ENCODE measurements around the gene GLIS1. TPM values are rescaled to one million over a fixed set of nuclear protein-coding genes. Genes with fewer than 3 reads are reported as not detected.

The GLIS1 gene
- total and polyA plus RNA-seq, 8 donors: 0.06 to 0.26 (median 0.13) TPM; not detected in 4

- ATAC-seq (no peak), DNase-seq (no peak), FAIRE-seq (no peak)
- no peaks in the 10 kb centered on the region for H3K36me3 ChIP-seq
- H3K4me1 ChIP-seq: no peaks in the 10 kb centered on the region
- intact Hi-C loops (cut with DNase I): no loop called here
- no peaks in the 10 kb centered on the region for H3K9me3 ChIP-seq
- H3K27ac ChIP-seq: no peak overlapping the region
- TF ChIP-seq CTCF (IDR thresholded peaks at IDR 0.05): no peak
- no peak overlapping the region for H3K4me3 ChIP-seq
- no peaks in the 10 kb centered on the region for H3K27me3 ChIP-seq
- 62 to 81% methylated on average over 3 of the region's 3 CpGs for WGBS, 2 donors
Observed at GRCh38 chr1:53458634-53459033, 280.3 kb downstream of the GLIS1 start.

Other genes with a start within 250 kb of the GLIS1 start
- 1 to 10 TPM; 1.6 to 7.4 (median 4.7) TPM for gene NDC1, start 99.1 kb upstream of the GLIS1 start, total RNA-seq
- gene NDC1, start 99.1 kb upstream of the GLIS1 start, polyA plus RNA-seq: 1 to 10 TPM; 1.8 to 3.5 TPM
- gene YIPF1, start 150.6 kb upstream of the GLIS1 start, total RNA-seq: 10 to 100 TPM in 4 of 6 donors, 1 to 10 TPM in 2; 5.6 to 17.7 (median 10.9) TPM
- 10 to 100 TPM; 10.5 to 16.6 TPM for gene YIPF1, start 150.6 kb upstream of the GLIS1 start, polyA plus RNA-seq
- gene DIO1, start 155.0 kb upstream of the GLIS1 start, total RNA-seq: not detected
- under 1 TPM in 1 of 2 donors, not detected in 1; 0.09 TPM for gene DIO1, start 155.0 kb upstream of the GLIS1 start, polyA plus RNA-seq
- 10 to 100 TPM in 1 of 6 donors, 1 to 10 TPM in 5; 5.9 to 12.0 (median 8.7) TPM for gene IFT25, start 206.5 kb upstream of the GLIS1 start, total RNA-seq
- gene IFT25, start 206.5 kb upstream of the GLIS1 start, polyA plus RNA-seq: 10 to 100 TPM in 1 of 2 donors, 1 to 10 TPM in 1; 9.2 to 21.5 TPM
- 10 to 100 TPM in 1 of 6 donors, 1 to 10 TPM in 5; 5.7 to 12.4 (median 6.7) TPM for gene LRRC42, start 207.2 kb upstream of the GLIS1 start, total RNA-seq
- gene LRRC42, start 207.2 kb upstream of the GLIS1 start, polyA plus RNA-seq: 10 to 100 TPM in 1 of 2 donors, 1 to 10 TPM in 1; 5.2 to 20.5 TPM